Measurements from ENCODE around the gene DEF6. TPM values are rescaled to one million over a fixed set of nuclear protein-coding genes. Genes with fewer than 3 reads are reported as not detected.

The DEF6 gene
- total and polyA plus RNA-seq, 2 of the 8 experiments (the other 6 are each of a cell fraction or from before 2014, with no cell fraction given) = 3.3 to 4.1 TPM

DNA sequence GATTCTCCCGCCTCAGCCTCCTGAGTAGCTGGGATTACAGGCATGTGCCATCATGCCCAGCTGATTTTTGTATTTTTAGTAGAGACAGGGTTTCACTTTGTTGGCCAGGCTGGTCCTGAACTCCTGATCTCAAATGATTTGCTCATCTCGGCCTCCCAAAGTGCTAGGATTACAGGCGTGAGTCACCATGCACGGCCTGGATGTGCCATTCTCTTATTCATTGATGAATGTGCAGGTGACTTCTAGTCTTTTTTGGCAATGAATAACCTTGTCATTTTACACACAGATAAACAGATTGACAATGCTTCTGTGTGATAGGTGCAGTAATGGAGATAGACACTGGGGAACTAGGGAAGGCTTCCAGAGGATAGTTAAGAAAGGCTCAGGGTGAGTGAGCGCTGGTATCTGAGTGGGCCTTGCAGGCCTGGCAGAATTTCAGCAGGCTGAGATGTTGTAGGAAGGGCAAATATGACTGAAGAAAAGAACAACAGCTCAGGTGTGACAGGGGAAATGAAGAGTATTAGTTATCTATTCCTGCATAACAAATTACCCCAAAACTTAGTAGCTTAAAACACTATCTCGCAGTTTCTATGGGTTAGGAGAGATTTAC, 68.1 kb downstream of the DEF6 start (continued):
- TF ChIP-seq, protein P1, sequence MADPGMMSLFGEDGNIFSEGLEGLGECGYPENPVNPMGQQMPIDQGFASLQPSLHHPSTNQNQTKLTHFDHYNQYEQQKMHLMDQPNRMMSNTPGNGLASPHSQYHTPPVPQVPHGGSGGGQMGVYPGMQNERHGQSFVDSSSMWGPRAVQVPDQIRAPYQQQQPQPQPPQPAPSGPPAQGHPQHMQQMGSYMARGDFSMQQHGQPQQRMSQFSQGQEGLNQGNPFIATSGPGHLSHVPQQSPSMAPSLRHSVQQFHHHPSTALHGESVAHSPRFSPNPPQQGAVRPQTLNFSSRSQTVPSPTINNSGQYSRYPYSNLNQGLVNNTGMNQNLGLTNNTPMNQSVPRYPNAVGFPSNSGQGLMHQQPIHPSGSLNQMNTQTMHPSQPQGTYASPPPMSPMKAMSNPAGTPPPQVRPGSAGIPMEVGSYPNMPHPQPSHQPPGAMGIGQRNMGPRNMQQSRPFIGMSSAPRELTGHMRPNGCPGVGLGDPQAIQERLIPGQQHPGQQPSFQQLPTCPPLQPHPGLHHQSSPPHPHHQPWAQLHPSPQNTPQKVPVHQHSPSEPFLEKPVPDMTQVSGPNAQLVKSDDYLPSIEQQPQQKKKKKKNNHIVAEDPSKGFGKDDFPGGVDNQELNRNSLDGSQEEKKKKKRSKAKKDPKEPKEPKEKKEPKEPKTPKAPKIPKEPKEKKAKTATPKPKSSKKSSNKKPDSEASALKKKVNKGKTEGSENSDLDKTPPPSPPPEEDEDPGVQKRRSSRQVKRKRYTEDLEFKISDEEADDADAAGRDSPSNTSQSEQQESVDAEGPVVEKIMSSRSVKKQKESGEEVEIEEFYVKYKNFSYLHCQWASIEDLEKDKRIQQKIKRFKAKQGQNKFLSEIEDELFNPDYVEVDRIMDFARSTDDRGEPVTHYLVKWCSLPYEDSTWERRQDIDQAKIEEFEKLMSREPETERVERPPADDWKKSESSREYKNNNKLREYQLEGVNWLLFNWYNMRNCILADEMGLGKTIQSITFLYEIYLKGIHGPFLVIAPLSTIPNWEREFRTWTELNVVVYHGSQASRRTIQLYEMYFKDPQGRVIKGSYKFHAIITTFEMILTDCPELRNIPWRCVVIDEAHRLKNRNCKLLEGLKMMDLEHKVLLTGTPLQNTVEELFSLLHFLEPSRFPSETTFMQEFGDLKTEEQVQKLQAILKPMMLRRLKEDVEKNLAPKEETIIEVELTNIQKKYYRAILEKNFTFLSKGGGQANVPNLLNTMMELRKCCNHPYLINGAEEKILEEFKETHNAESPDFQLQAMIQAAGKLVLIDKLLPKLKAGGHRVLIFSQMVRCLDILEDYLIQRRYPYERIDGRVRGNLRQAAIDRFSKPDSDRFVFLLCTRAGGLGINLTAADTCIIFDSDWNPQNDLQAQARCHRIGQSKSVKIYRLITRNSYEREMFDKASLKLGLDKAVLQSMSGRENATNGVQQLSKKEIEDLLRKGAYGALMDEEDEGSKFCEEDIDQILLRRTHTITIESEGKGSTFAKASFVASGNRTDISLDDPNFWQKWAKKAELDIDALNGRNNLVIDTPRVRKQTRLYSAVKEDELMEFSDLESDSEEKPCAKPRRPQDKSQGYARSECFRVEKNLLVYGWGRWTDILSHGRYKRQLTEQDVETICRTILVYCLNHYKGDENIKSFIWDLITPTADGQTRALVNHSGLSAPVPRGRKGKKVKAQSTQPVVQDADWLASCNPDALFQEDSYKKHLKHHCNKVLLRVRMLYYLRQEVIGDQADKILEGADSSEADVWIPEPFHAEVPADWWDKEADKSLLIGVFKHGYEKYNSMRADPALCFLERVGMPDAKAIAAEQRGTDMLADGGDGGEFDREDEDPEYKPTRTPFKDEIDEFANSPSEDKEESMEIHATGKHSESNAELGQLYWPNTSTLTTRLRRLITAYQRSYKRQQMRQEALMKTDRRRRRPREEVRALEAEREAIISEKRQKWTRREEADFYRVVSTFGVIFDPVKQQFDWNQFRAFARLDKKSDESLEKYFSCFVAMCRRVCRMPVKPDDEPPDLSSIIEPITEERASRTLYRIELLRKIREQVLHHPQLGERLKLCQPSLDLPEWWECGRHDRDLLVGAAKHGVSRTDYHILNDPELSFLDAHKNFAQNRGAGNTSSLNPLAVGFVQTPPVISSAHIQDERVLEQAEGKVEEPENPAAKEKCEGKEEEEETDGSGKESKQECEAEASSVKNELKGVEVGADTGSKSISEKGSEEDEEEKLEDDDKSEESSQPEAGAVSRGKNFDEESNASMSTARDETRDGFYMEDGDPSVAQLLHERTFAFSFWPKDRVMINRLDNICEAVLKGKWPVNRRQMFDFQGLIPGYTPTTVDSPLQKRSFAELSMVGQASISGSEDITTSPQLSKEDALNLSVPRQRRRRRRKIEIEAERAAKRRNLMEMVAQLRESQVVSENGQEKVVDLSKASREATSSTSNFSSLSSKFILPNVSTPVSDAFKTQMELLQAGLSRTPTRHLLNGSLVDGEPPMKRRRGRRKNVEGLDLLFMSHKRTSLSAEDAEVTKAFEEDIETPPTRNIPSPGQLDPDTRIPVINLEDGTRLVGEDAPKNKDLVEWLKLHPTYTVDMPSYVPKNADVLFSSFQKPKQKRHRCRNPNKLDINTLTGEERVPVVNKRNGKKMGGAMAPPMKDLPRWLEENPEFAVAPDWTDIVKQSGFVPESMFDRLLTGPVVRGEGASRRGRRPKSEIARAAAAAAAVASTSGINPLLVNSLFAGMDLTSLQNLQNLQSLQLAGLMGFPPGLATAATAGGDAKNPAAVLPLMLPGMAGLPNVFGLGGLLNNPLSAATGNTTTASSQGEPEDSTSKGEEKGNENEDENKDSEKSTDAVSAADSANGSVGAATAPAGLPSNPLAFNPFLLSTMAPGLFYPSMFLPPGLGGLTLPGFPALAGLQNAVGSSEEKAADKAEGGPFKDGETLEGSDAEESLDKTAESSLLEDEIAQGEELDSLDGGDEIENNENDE (IDR thresholded peaks at IDR 0.05; ENCODE audit: insufficient replicate concordance, low read length) = no peak
- TF ChIP-seq, protein P2, sequence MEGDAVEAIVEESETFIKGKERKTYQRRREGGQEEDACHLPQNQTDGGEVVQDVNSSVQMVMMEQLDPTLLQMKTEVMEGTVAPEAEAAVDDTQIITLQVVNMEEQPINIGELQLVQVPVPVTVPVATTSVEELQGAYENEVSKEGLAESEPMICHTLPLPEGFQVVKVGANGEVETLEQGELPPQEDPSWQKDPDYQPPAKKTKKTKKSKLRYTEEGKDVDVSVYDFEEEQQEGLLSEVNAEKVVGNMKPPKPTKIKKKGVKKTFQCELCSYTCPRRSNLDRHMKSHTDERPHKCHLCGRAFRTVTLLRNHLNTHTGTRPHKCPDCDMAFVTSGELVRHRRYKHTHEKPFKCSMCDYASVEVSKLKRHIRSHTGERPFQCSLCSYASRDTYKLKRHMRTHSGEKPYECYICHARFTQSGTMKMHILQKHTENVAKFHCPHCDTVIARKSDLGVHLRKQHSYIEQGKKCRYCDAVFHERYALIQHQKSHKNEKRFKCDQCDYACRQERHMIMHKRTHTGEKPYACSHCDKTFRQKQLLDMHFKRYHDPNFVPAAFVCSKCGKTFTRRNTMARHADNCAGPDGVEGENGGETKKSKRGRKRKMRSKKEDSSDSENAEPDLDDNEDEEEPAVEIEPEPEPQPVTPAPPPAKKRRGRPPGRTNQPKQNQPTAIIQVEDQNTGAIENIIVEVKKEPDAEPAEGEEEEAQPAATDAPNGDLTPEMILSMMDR (IDR thresholded peaks at IDR 0.05; ENCODE audit: control extremely low read depth in 1 of 3, insufficient read depth in 1 of 3, low read depth in 1 of 3, low read length in 3 of 3) = no peak
- no peak for TF ChIP-seq TAF7 (optimal IDR thresholded peaks at IDR 0.05; ENCODE audit: borderline replicate concordance, low read depth, low read length)
- no peak for TF ChIP-seq CREB1 (IDR thresholded peaks at IDR 0.05)
- no peak for TF ChIP-seq CBX5 (IDR thresholded peaks at IDR 0.05; ENCODE audit: low read depth, low read length)
- TF ChIP-seq GTF2F1 (IDR thresholded peaks at IDR 0.05; ENCODE audit: borderline replicate concordance, low read depth, low read length) = no peak
- TF ChIP-seq TAF1 (IDR thresholded peaks at IDR 0.05; ENCODE audit: low read depth, low read length) = no peak
- no peak for TF ChIP-seq BACH1 (IDR thresholded peaks at IDR 0.05; ENCODE audit: low read length)
- no peak for TF ChIP-seq MAFK (IDR thresholded peaks at IDR 0.05; ENCODE audit: low read depth, low read length)
